ENCODE results near the gene NAB1. TPM values are rescaled to one million over a fixed set of nuclear protein-coding genes. Genes with fewer than 3 reads are reported as not detected.
"Not testable (repeated sequence)": the region's sequence is repeated elsewhere in the genome, so short reads cannot be mapped to it uniquely, and the experiment has no call there.

The NAB1 gene, protein sequence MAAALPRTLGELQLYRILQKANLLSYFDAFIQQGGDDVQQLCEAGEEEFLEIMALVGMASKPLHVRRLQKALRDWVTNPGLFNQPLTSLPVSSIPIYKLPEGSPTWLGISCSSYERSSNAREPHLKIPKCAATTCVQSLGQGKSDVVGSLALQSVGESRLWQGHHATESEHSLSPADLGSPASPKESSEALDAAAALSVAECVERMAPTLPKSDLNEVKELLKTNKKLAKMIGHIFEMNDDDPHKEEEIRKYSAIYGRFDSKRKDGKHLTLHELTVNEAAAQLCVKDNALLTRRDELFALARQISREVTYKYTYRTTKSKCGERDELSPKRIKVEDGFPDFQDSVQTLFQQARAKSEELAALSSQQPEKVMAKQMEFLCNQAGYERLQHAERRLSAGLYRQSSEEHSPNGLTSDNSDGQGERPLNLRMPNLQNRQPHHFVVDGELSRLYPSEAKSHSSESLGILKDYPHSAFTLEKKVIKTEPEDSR
- total RNA-seq = 20.3 and 46.4 TPM in 2 replicates

DNA sequence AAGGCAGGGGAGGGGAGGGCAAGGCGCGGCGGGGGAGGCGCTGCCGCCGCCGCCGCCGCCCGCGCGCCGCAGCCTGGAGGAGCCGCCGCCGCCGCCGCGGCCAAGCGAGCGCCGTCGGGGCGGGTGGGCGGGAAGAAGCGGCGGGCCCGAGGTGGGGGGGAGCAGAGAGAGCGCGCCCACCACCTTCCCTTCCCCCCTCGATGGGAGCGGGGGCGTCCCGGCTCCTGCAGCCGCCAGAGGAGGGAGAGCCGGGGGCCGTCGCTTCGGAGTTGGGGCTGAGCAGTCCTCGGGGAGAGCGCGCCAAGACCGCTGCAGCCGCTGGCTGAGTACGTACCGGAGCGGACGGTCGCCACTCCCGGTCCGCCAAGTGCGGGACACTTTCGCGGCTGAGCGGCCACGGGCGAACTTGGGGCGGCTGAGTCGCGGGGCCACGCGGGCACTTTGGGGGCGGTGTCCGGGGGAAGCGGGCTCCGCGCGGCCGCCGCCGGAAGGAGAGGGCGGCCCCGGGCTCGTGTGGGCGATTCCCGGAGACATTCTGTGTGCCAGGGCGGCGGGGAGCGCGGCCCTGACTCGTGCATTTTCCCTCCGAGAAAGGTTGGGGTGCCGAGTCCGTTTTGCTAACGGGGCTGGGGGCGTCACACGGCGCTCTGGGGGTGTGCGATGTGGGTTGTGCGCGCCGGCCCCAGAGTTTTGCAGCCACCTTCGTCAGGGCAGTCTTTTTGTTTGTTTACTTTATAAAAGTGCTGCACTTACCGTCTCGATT, at the start of gene NAB1:
TSS of gene NAB1 (plus strand) at position 49 of the 763 bp plus-strand sequence. CDS start 10,094 bp downstream, outside the sequence.
- peak; percentile 56 to 59 for DNase-seq (ENCODE audit: low read depth in 2 of 2)

DNA sequence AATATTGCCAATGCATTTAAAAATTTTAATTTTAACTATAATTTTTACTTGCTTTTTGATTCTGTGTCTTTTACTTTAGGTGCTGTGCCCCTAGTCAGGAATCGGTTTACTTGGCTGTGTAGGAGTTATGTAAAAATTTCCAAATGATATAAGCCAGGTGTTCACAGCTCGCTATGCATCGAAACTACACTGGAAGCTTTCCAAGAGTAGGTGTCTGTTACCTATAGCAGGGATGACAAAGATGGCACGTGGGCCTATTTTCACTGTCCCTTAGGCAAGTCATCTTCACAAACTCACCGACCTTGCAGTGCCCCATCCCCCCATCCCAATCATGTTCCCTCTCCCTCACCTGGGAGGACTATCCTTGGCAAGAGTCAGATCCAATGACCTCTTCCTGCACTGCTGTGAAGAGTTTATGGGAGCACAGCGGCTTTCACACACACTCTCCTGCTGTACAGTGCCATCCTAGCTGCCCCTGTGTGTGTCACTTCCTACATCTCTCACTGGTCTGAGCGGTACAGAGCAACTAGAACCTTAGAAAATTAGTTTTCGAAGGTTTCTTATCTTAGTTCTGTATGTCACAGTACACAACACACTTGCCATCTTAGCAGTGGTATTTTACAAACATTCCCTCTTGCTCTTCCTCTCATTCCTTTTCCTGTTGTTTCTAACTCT, 49.2 kb upstream of the NAB1 start:
- peak in 1 of 2 donors; percentile 6 for DNase-seq (ENCODE audit: low read depth in 2 of 2)

DNA sequence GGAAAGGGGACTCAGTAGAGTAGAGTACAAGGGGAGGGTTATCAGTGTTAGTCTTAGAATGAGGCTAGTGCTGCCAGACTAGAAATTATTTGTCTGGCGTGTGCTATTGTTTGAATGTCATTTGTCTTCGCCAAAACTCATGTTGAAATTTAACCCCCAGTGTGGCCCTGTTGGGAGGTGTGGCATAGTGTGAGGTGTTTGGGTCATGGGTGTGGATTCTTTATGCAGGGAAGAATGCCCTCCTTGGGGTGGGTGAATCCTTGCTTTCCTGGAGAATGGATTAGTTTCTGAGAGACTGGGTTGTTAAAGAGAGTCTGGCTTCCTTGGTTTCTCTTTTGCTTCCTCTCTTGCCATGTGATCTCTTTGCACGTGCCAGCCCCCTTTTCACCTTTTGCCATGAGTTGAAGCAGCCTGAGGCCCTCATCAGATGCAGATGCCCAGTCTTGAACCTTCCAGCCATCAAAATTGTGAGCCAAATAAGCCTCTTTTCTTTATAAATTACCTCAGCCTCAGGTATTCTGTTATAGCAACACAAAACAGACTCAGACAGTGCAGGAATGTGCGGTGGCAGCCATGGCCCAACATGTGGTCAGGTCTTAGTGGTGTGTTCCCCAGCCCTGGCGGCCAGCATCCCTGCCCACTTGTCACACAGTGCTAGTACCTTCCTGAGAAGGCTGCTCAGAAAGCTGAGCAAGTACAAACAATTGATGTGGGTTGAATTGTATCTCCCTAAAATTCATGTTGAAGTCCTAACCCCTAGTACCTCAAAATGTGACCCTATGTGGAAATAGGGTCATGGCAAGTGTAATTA, 48.4 kb upstream of the NAB1 start:
- no peak for DNase-seq (ENCODE audit: low read depth in 2 of 2)

DNA sequence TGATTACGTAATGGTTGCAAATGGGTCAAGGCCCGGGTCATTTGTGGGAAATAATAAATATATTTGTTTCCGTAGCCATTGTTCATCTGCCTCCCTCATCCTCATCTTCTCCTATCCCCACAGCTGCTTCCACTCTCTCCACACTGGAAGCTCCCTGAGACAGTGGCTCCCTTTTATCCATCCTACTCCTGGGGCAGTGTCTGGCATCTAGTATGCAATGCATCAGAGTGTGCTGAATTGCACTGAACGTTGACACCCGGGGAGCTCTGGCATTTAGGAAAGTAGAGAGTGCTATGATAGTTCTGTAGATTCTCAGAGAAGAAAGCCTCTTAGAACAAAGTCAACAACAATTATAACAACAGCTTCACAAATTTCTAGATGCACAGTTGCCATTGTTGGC, 45.5 kb upstream of the NAB1 start:
- DNase-seq (ENCODE audit: low read depth in 2 of 2) = no peak

DNA sequence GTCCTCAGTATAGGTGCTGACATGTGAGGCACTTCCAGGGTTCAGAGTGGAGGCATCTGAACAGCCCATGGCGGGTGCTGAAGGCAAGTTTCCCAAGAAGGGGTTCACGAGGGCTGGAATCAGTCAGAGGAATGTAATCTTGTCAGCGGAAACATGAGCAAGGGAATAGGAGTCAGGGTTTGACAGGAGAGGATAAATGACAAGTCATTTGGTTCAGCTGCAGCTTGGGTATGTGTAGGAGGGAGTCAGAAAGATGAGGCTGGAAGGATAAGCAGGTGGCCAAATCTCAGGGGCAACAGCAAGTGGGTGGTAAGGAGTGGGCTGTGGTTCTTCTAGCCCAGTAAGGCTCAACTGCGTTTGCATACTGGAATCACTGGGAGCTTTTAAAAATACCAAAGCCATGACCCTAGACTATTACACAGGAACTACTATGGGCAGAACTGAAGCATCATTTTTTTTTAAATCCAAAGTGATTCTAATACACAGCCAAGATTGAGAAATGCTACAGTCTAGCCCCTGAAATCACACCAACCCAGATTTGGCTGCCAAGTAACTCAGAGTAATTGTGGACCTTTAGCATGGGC, 41.8 kb upstream of the NAB1 start:
- peak in 1 of 2 donors; percentile 49 for DNase-seq (ENCODE audit: low read depth in 2 of 2)

DNA sequence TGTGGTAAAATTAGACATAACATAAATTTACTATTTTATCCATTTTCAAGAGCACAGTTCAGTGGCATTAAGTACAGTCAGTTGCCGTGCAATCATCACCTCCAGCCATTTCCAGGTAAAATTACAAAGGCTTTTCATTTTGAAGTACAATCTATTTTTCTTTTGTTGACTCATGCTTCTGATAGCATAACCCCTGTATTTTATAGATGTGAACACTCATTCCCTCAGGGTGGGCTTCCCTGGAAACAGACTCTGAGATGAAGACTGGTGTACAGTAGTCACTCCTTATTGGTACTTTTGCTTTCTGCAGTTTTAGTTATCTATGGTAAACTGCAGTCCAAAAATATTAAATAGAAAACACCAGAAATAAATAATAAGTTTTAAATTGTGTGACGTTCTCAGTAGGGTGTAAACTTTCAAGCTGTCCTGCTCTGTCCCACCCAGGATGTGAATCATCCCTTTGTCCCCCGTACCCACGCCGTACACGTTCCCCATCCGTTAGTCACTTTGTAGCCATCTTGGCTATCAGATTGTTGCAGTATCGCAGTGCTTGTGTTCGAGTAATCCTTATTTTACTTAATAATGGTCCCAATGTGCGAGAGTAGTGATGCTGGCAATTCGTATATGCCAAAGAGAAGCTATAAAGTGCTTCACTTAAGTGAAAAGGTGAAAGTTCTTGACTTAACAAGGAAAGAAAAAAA, 41.1 kb upstream of the NAB1 start:
- peak in 1 of 2 donors; percentile 60 for DNase-seq (ENCODE audit: low read depth in 2 of 2)

DNA sequence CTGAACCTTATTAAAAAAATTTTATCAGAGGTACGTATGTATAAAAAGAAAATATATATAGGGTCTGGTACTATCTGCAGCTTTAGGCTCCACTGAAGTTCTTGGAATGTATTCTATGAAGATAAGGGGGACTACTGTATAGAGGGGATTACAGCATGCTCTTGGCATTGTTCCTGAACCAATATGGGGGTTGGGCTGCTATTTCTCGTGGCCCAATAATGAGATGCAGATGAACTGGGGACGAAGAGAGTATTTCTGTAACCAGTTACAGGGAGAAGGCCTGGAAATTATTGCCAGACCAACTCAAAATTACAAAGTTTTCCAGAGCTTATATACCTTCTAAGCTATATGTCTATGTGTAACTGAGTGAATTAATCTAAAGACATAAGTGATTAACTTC, 40.0 kb upstream of the NAB1 start:
- DNase-seq (ENCODE audit: low read depth in 2 of 2) = not testable (repeated sequence)

DNA sequence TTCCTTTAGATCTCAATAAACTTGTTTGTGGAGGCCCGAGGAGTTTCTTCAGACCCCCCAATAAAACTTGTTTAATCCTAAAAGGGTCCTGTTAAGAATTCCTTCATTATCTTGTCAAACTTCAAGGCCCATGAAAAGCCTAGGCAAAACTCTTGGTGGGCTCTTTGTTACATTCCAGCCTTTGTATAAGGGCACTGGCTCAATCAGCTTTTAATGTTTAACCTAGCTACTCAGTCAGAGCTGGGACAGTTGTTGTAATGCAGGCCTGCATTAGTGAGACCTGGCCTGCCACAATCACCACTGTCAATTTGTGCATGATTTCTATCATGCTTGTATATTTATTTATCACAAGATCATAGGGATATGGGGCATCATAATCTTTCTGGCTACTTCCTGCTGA, 39.5 kb upstream of the NAB1 start:
- not testable (repeated sequence) for DNase-seq (ENCODE audit: low read depth in 2 of 2)

DNA sequence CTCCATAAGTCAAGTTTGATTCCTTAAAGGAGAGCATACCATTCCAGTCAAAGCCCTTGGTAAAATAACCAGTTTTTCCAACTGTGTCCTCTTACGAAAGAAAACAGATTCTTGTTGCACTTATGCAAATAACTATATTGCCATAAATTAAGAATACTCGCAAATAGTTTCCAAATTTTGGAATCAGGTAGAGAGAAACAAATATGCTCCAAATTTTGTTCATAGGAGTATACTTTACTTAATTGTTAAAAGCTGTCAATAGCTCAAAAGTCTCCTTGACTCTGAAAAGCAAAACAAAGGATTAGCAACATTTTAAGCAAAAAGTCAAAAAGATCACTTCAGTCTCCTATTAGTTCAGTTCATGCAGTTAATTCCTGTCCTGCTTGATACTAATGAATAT, 38.4 kb upstream of the NAB1 start:
- DNase-seq (ENCODE audit: low read depth in 2 of 2) = not testable (repeated sequence)

DNA sequence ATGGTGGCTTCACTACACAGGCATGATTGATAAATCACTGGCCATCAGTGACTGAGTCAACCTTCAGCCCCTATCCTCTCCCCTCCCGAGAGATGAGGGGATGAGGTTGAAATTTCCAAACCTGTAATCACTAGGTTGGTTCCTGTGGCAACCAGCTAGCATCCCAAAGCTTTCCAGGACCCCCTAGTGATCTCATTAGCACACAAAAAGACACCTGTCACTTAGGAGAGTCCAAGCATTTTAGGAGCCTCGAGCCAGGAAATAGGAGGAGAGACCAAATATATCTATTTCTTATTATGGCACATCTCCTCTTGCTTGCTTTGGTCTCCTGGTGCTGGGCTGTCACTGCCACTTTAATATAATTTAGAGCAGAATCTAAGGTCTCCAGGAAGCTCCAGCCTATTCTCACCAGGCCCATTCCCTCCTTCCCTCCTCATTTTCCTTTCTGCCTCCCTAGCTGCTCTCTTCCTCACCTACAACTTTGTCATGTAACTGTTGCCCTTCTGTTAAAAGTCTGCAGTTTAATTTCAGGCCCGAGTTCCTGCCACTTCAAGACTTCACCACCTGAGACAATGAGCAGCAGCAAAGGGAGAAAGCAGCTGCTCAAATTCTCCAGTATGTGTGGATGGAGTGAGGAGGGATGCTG, 33.2 kb upstream of the NAB1 start:
- no peak for DNase-seq (ENCODE audit: low read depth in 2 of 2)

DNA sequence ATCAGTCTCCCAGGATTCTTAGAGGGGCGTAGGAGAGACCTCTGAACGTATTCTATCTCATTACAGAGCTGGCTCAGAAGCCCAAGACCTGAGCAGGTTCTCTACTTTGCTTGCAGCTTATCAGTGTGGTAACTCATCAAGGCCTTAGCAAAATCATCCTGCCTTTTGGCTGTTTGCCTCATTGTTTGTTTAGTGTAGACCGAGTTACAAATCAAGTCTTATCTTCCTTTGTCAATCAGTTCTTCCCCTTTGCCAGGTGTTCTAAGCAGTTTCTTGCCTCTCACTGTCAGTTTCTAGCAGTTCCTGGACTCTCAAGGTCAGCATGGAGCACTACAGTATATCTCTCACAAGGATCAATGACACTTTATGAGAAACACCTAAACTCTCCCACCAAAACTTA, 30.9 kb upstream of the NAB1 start:
- DNase-seq (ENCODE audit: low read depth in 2 of 2) = no peak

DNA sequence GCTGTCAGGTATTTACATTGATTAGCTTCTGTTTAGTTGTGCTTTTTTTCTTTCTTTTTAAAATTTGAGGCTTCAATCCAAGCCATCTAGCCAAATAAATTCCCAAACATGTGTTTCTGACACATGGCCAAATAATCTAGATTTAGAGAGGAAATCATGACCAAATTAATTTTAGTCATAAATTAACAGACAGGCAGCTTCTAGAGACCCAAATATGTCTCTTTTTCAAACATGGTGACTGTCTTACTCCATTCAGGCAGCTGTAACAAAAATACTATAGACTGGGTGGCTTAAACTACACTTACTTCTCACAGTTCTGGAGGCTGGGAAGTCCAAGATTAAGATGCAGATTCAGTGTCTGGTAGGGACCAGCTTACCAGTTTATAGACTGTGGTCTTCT, 23.2 kb upstream of the NAB1 start:
- DNase-seq (ENCODE audit: low read depth in 2 of 2) = no peak

DNA sequence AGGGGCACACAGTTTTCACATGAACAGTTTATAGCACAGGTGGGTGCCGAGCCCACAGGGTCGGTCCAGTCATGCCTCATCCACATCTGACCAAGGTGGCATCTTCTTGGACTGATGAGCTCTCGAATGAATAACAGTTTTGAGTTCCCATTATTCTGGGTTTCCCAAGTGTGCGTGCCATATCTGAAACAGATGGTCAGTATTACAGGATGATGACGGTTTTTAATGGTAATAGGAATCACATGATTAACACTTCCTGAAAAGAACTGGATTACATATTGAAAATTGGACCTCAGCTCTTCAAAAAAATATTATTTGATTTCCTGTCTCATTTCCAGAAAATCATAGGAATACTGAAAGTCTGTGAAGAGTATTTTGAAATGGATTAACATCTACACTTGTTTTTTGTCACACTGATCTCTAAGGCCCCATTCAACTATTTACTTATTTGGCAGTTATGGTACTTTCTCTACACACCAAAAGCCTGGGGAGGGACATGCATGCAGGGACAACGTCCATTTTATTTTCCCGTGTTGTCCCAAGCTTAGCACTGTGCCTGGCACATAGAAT, 22.2 kb upstream of the NAB1 start:
- DNase-seq (ENCODE audit: low read depth in 2 of 2) = peak; percentile 10 to 25

DNA sequence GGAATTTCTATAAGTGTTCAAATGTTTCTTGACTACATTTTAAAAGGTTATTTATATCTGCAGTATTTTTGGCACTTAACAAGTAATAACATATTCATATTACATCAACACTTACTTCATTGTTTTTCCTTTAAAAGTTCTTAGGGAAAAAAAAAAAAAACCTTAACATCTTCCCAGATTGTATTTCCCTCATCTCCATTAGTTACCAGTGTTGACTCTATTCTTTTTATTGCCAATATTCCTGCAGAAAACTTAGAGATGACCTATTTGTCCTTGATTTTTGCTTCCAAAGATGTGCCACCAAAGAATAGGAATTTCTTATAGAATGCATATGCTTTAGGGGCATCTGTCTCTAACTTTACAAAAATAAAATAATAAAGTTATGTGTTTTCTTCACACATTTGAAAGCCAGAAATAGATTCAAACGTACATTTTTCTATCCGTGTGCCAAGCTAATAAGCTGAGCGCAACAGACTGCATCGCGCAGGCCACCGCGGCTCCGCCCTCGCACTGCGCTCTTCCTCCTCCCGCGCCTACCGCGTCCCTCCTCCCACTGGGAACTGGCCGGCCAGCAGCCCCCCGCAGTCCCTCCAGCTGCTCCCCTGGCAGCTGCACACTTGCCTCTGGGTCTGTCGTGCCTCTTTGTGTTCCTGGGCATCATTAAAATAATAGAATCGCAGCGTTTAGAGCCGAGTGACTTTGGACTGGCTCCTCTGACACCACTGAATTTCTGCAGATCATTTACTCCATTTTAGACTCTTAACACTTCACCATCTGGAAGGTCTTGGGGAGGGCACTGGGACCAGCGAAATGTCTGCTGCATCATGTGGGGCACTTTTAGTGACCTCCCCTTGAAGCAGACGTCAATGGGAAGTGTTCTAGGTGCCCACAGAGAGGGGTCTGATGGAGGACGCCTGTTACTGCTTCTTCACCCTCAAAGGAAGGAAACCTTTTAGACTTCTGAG, 21.2 kb upstream of the NAB1 start:
- DNase-seq (ENCODE audit: low read depth in 2 of 2) = peak; percentile 23 to 46

DNA sequence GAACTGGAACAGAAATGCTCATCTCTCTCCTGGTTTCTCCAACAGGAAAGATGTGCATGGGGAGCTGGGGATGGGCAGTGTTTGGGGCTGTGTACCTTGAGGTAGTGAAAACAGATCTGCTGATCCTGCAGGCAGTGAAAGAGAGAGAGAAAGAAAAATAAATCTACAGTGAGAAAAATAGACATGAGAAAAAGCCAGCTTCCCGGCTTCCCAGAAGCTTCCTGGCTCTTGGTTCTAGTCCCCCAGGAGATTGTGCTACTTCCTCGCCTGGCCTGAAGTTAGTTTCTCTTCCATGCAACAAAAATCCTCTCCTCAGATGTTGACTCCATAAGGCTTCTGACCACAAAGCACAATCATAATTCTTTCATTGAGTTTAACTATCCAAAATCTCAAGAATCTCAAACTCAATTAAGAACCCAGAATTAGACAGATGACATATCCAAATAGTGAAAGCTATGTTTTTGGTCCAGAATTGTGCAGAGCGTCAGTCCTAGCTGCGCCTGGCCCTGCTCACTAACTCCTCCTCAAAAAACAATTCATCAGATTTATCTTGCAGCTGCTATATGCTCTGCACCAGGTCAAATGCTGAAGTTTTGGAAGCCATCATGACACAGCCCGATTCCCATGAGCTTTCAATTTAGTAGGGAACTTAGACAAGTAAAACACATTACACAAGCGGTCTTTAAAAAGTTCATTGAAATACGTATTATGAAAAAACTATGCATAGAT, 20.1 kb upstream of the NAB1 start:
- no peak for DNase-seq (ENCODE audit: low read depth in 2 of 2)

DNA sequence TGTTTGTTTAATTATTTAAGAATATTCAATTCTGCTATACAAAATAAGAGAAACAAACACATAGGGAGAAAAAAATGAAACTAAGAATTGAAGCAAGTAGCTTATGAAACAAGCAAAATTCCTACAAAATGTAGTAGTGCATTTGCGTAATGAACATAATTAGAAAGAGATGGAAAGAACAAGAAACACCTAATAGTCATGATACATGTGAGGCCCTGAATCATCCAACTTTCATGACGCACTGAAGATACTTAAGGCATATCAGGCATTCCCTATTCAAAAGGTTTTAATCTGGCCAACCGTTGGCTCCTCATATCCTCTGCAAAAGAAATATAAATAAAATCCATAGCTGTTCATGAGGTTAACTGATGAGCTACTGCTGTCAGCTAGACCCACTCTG, 14.5 kb upstream of the NAB1 start:
- DNase-seq (ENCODE audit: low read depth in 2 of 2) = no peak

DNA sequence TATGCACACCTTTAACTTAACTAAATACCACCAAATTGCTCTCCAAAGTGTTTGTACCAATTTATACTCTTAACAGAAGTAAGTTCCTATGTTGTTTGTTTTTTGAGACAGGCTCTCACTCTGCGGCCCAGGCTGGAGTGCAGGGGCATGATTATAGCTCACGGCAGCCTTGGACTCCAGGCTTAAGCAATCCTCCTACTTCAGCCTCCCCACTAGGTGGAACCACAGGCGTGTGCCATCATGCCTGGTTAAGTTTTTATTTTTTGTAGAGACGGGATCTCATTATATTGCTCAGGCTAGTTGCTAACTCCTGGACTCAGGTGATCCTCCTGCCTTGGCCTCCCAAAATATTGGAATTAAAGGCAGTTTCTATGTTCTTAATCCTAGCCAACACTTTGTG, 13.1 kb upstream of the NAB1 start:
- no peak for DNase-seq (ENCODE audit: low read depth in 2 of 2)

All from lung microvascular endothelial cell (primary cell).